GM19035 (cell line): ENCODE results near the gene KRTAP4-4.

ENCODE experiments used
- ATAC-seq: cut with Tn5 transposase; IDR thresholded peaks from one replicate; pipeline ENCODE4 v1.9.1; 2021; ENCODE audit not compliant: unreplicated experiment

The KRTAP4-4 gene

DNA sequence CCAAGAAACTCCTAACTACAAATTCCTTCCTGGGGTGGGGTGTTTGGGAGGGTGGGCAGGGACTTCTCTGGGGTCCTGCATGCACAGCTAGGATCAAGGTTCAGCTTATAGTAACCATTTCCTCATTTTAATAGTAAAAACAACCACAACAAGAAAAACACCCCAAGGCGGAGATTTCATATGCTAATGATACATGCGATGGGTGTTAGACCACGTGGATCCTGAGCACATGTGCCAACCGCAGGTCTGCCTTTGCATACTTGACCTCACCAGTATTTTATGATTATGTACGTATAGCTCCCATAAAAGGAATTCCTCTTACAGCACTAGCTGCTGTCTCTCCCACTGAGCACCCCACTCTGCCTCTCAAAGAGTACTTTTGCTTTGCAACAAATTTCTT is 44.3 kb downstream of the KRTAP4-4 start:
- no peak for ATAC-seq

DNA sequence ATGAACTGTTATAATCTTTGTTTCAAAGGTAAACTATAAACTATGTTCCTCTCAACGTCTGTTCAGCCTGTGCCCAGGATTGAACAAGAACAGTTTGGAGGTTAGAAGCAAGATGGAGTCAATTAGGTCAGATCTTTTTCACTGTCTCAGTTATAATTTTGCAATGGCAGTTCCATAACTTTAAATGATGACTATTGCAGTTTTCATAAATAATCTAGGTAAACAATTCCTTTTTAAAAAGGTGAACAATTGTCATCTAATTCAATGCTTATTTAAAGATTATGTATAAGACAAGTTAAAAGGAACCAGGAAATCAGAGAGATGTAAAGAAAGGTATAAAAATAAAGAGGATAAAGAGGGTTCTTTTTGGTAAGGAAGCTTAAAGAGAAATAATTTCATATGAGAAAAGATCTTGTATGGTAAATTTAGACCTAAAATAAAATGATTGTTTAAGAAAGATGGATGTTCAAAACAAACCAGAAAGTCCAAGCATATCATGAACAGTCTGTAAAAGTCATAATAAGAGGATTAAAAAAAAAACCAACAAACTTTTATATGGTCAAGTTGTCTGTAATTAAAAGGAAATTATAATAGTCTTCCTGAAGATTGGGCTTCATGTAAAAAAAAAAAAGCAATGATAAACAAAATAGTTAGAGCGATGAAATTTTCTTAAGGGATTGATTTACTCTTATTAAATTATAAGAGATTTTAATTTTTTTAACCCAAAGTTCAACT is 49.2 kb downstream of the KRTAP4-4 start:
- ATAC-seq, result no peak
